Measurements from ENCODE around the gene NRM.

NRM gene

DNA sequence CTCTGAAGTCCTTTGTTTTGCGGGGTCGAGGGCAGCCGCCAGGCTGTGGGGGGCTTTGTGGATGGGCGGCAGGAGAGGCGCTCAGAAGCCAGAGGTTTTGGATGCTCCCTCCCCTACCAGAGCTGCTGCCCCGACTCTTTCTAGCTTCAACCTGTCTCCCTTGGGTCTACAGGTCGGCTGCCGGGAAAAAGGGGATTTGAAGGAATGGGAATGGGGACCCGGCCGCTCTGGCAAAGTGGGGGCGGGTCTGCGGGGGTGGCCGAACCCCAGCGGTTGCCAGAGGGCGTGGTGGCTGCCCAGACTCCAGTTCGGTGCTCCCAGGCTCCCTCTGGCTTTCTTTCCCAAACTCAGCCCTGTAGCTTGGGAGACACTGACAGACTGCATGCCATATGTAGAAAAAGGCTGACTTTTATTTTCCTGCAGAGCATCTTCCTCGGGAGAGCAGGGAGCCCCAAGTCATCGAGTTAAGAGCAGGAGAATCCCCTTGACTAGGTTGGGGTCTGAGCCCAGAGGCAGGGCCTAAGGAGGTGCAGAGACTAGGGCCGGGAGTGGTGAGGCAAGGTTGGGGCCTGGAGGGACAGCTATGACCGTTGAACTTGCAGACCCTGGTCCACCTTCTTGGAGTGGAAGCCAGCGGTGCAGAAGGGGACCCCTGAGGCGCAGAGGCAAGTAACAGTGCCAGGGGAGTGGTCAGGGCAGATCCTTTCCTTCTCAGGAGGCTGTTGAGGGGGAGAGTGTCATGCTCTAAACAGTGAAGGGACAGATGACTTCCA, 2.9 kb downstream of the NRM start:
- Histone ChIP-seq H3K4me3 (ENCODE audit: low read length in 2 of 2) (peak overlapping the region; percentile 94 to 96), H3K27me3 (ENCODE audit: control insufficient read depth in 1 of 2, insufficient read depth in 2 of 2, low read length in 2 of 2) (no peaks in the 10 kb centered on the region), H3K36me3 (ENCODE audit: control insufficient read depth in 2 of 2, insufficient read depth in 2 of 2, low read length in 2 of 2) (no peaks in the 10 kb centered on the region), H3K27ac (ENCODE audit: low read length) (peak overlapping the region; percentile 98), H3K4me1 (ENCODE audit: control insufficient read depth, insufficient read depth, low read length) (peaks cover 61% of the 10 kb centered on the region), H3K9me3 (ENCODE audit: control insufficient read depth in 2 of 2, low read length in 2 of 2) (no peaks in the 10 kb centered on the region), H3K9ac (ENCODE audit: low read length in 2 of 2) (peak overlapping the region; percentile 89 to 97)

GRCh38 chr6:30686908-30687658, 3.7 kb downstream of the NRM start:
- Histone ChIP-seq H3K36me3 (ENCODE audit: control insufficient read depth in 2 of 2, insufficient read depth in 2 of 2, low read length in 2 of 2) (no peaks in the 10 kb centered on the region), H3K27ac (ENCODE audit: low read length) (peak overlapping the region; percentile 98), H3K4me3 (ENCODE audit: low read length in 2 of 2) (peak overlapping the region; percentile 94 to 96), H3K4me1 (ENCODE audit: control insufficient read depth, insufficient read depth, low read length) (peaks cover 68% of the 10 kb centered on the region), H3K9me3 (ENCODE audit: control insufficient read depth in 2 of 2, low read length in 2 of 2) (no peaks in the 10 kb centered on the region), H3K9ac (ENCODE audit: low read length in 2 of 2) (peak overlapping the region; percentile 89 to 97), H3K27me3 (ENCODE audit: control insufficient read depth in 1 of 2, insufficient read depth in 2 of 2, low read length in 2 of 2) (no peaks in the 10 kb centered on the region)

DNA sequence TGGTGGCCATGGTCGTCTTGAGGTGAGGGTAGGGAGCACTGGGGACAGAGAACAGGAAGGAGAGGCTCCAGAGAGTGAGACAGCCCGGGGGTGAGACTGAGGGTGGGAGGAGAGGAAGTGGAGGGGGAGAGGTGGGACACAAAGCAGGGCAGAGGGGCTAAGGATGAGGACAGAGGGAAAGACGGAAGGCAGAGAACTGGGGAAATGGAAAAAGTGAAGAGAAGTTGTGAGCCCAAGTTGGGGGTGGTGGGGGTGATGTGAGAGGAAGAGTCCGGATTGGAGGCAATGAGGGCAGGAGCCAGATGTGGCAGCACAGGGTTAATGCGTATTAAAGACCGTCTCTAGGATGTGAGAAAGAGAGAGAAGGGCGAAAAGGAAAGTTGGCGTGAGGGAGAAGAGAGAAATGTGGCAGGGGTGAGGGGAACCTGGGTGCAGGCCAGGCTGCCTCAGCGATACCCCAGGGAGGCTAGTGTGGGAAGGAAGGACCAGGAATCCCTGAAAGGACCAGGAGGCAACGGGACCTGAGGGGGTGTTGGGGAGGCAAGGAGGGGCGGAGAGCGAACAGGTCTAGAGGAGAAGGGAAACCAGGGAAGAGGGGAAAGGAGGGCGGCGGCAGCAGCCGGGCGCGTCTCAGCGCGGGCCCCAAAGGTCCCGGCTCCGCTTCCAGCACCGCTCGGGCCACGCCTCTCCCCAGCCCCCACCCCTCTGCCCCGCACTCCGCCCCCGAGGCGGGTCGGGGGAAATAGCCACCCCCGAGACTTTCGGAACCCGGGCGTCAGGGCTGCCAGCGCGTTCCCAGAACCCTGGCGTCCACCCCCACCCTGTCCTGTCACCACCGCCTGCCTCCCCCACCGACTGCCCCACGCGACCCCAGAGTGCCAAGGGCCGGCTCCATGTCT, 4.5 kb downstream of the NRM start, which contains the start of gene PPP1R18:
PPP1R18 (minus strand) TSS at position 637 of the 899 bp plus-strand sequence; CDS start at position 10, 627 bp downstream.
- H3K27me3 ChIP-seq (ENCODE audit: control insufficient read depth in 1 of 2, insufficient read depth in 2 of 2, low read length in 2 of 2) = no peaks in the 10 kb centered on the region
- H3K27ac ChIP-seq (ENCODE audit: low read length) = peak within 1 kb of the TSS; percentile 98
- no peaks in the 10 kb centered on the region for H3K9me3 ChIP-seq (ENCODE audit: control insufficient read depth in 2 of 2, low read length in 2 of 2)
- peaks cover 73% of the 10 kb centered on the region for H3K4me1 ChIP-seq (ENCODE audit: control insufficient read depth, insufficient read depth, low read length)
- no peaks in the 10 kb centered on the region for H3K36me3 ChIP-seq (ENCODE audit: control insufficient read depth in 2 of 2, insufficient read depth in 2 of 2, low read length in 2 of 2)
- H3K4me3 ChIP-seq (ENCODE audit: low read length in 2 of 2) = peak within 1 kb of the TSS; percentile 94 to 96
- peak within 1 kb of the TSS; percentile 94 to 97 for H3K9ac ChIP-seq (ENCODE audit: low read length in 2 of 2)

DNA sequence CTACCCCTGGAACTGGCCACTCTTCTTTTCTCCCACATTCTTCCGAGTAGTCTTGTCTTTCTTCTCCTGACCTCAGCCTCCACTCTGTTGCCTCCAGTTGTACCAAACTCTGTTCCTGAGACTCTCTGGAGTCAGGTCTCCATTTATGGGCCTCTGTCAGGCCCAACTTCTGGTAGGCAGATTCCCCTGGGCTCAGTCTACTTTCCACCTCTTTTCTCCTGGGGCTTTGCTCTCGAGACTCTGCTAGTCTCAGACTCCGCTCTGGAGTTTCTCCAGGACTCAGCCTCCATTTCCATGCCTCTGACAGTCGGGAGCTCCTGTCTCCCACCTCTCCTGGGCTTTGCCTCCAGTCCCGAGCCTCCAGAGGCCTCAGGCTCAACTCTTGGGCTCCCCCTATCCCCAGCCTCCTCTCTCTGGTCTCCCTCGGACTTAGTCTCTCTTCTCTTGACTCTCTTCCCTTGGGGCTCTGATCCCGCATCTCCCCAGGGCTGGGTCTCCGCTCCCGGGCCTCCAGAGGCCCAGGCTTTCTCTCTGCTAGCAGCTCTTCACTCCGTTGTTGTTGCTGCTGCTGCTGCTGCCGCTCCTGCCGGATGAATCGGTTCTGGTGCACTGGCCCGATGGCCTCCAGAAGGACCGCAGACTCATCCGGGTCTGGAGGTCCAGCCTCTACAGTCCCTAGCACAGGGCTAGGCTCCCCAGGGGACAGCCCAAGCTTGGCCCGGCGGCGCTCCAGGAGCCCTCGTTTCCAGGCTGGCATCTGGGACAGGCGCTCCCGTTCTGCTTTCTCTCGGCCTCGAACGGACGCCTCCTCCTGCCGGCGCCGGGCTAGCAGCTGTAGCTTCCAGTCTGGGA, 5.4 kb downstream of the NRM start:
- H3K4me3 ChIP-seq (ENCODE audit: low read length in 2 of 2) = peak overlapping the region; percentile 94 to 96
- H3K4me1 ChIP-seq (ENCODE audit: control insufficient read depth, insufficient read depth, low read length) = peaks cover 81% of the 10 kb centered on the region
- peak overlapping the region; percentile 98 for H3K27ac ChIP-seq (ENCODE audit: low read length)
- no peaks in the 10 kb centered on the region for H3K9me3 ChIP-seq (ENCODE audit: control insufficient read depth in 2 of 2, low read length in 2 of 2)
- H3K36me3 ChIP-seq (ENCODE audit: control insufficient read depth in 2 of 2, insufficient read depth in 2 of 2, low read length in 2 of 2) = peaks cover 0 to 2% of the 10 kb centered on the region in 2 donors
- no peaks in the 10 kb centered on the region for H3K27me3 ChIP-seq (ENCODE audit: control insufficient read depth in 1 of 2, insufficient read depth in 2 of 2, low read length in 2 of 2)
- peak overlapping the region; percentile 94 to 97 for H3K9ac ChIP-seq (ENCODE audit: low read length in 2 of 2)

DNA sequence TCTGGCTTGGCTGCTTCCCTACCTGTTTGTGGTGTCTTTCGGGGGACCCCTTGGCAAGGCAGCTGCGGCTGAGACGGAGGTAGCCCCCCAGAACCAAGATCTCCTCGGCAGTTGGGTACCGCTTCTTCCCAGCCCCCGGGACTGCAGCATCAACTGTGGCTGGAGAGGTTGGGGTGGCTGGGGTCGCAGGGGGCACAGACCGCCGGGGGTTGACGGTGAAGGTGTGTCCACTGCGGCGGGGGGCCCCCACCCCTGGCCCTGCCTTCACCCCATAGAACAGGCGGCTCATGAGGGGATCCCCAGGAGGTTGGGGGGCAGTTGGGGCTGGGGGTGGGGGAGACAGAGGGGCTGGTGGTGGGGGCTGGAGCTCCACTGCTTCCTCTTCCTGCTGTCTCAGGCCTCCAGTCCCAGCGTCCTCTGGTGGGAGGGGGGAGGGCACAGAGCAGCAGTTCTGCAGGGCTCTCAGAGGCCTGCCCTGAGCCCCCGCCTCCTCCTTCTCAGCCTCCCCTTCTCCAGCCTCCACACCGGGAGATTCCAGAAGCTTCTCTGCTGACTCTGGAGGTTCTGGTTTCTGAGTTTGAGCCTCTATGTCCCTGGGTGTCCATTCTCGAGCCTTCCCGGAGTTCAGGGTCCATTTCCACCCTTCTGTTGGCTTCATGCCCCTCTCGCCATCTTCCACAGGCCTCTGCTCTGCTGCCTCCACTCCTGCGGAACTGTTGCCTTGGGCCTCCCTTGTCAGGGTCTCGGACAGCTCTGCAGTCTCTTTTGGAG, 6.2 kb downstream of the NRM start:
- Histone ChIP-seq H3K9ac (ENCODE audit: low read length in 2 of 2) (peak overlapping the region; percentile 94 to 97), H3K4me3 (ENCODE audit: low read length in 2 of 2) (peak overlapping the region; percentile 94 to 96), H3K36me3 (ENCODE audit: control insufficient read depth in 2 of 2, insufficient read depth in 2 of 2, low read length in 2 of 2) (peaks cover 3 to 6% of the 10 kb centered on the region in 2 donors), H3K4me1 (ENCODE audit: control insufficient read depth, insufficient read depth, low read length) (peaks cover 81% of the 10 kb centered on the region), H3K27ac (ENCODE audit: low read length) (peak overlapping the region; percentile 98), H3K27me3 (ENCODE audit: control insufficient read depth in 1 of 2, insufficient read depth in 2 of 2, low read length in 2 of 2) (no peaks in the 10 kb centered on the region), H3K9me3 (ENCODE audit: control insufficient read depth in 2 of 2, low read length in 2 of 2) (no peaks in the 10 kb centered on the region)

- Histone ChIP-seq H3K9ac (ENCODE audit: low read length in 2 of 2) (peak overlapping the region; percentile 84 to 97), H3K27ac (ENCODE audit: low read length) (peak overlapping the region; percentile 98), H3K4me1 (ENCODE audit: control insufficient read depth, insufficient read depth, low read length) (peaks cover 81% of the 10 kb centered on the region), H3K36me3 (ENCODE audit: control insufficient read depth in 2 of 2, insufficient read depth in 2 of 2, low read length in 2 of 2) (peaks cover 3 to 6% of the 10 kb centered on the region in 2 donors), H3K4me3 (ENCODE audit: low read length in 2 of 2) (peak overlapping the region; percentile 78 to 96), H3K9me3 (ENCODE audit: control insufficient read depth in 2 of 2, low read length in 2 of 2) (no peaks in the 10 kb centered on the region), H3K27me3 (ENCODE audit: control insufficient read depth in 1 of 2, insufficient read depth in 2 of 2, low read length in 2 of 2) (no peaks in the 10 kb centered on the region)
These were observed 6.8 kb downstream of the NRM start for GRCh38 chr6:30683980-30684338.

DNA sequence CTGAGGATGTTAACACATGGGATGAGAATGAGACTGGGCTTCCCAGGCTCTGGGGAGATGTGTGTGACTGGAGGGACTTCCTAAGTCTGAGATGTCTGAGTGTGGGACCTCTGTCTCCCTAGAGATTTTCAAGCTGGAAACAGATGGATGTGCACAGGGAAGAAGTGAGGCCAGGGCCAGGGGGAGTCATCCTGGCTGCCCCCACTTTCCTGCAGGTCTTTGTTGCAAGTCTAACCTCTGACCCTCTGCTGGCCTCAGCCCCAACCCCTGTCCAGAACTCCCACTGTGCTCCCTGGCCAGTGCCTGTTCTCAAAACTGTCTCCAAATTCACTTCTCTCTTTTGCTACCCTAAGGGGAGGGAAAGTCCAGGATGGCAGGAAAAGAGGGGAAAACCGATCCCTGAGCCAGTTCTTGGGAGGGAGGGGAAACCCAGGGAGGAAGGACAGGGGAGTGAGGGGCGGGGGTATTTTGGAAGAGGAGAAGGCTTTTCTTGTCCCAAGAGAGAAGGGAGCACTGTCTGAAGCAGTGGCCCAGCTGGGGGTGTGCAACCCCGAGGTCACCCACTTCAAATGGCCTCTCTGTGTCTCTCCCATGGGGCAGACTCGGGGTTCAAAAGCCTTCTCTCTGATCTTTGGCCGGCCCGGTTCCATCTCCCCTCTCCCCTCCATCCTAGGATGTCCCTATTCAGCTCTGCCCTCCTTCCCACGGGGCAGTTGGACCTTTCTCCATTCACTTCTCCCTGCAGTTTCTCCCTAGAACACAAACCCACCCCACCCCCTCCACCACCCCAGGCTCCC, 7.4 kb downstream of the NRM start:
- Histone ChIP-seq H3K4me1 (ENCODE audit: control insufficient read depth, insufficient read depth, low read length) (peaks cover 79% of the 10 kb centered on the region), H3K36me3 (ENCODE audit: control insufficient read depth in 2 of 2, insufficient read depth in 2 of 2, low read length in 2 of 2) (peaks cover 5 to 9% of the 10 kb centered on the region in 2 donors), H3K9me3 (ENCODE audit: control insufficient read depth in 2 of 2, low read length in 2 of 2) (no peaks in the 10 kb centered on the region), H3K27me3 (ENCODE audit: control insufficient read depth in 1 of 2, insufficient read depth in 2 of 2, low read length in 2 of 2) (no peaks in the 10 kb centered on the region), H3K4me3 (ENCODE audit: low read length in 2 of 2) (peak overlapping the region; percentile 78 to 96), H3K9ac (ENCODE audit: low read length in 2 of 2) (peak overlapping the region; percentile 94 to 97), H3K27ac (ENCODE audit: low read length) (peak overlapping the region; percentile 98)

DNA sequence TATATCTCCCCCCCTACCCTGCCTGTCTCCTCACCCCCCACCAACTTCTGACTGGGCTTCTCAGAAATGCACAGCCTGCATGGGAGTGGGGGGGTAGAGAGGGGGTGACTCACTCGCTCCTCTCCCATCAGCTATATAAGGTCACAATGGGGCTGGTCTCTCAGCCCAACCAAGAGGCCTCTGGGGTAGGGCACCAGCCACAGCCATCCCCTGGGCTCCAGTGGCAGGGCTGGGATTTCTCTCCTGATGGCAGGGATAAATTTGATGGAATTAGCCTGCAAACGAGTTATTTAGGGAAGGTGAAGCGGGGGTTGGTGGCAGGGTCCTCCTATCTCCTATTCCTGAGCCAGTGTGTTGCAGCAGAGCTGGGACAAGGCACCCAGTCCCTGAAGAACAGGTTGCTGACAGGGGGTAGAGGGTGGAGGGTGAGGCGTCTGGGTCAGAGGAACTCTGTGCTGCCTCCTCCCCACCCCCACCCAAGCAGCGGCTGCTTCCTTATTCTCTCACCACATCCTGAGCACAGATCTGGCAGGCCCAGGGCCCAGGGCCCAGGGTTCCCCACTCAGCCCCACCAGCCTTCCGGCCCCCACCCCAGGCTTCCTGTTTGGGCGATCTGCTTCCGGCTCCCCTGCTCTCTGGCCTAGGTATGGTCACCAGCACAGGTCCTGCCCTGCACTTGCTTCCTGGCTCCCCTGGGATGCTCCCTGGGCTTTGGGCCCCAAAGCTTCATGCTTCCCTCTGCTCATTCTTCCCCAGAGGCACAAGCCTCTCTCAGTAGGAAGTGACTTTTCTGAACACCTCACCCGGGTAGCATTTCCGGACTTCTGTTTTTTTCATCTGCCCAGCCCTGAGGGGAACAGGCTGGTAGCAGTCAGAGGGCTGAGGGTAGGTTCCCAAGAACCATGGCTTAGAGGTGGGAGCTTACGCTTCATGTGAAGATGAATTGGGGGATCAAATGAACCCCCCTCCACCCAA, 8.4 kb downstream of the NRM start:
- peak overlapping the region; percentile 78 to 96 for H3K4me3 ChIP-seq (ENCODE audit: low read length in 2 of 2)
- peaks cover 71% of the 10 kb centered on the region for H3K4me1 ChIP-seq (ENCODE audit: control insufficient read depth, insufficient read depth, low read length)
- peak overlapping the region; percentile 98 for H3K27ac ChIP-seq (ENCODE audit: low read length)
- no peaks in the 10 kb centered on the region for H3K9me3 ChIP-seq (ENCODE audit: control insufficient read depth in 2 of 2, low read length in 2 of 2)
- H3K36me3 ChIP-seq (ENCODE audit: control insufficient read depth in 2 of 2, insufficient read depth in 2 of 2, low read length in 2 of 2) = peaks cover 8 to 16% of the 10 kb centered on the region in 2 donors
- peak overlapping the region; percentile 94 to 97 for H3K9ac ChIP-seq (ENCODE audit: low read length in 2 of 2)
- H3K27me3 ChIP-seq (ENCODE audit: control insufficient read depth in 1 of 2, insufficient read depth in 2 of 2, low read length in 2 of 2) = no peaks in the 10 kb centered on the region
